GM12878 (cell line): ENCODE results near the gene PEX16. TPM values are rescaled to one million over a fixed set of nuclear protein-coding genes. Genes with fewer than 3 reads are reported as not detected.

Experiments
- E2F4 ChIP-seq: IDR thresholded peaks from 2 replicates; pipeline ENCODE4 v1.6.1; 2012; ENCODE audit warnings: low read depth, low read length, improper control_type of control experiment
- FOXK2 ChIP-seq: fragments of 450-650 bp; IDR thresholded peaks from 2 replicates; pipeline ENCODE4 v1.6.1; 2017; ENCODE audit warnings: mild to moderate bottlenecking, moderate library complexity
- NFYB ChIP-seq: IDR thresholded peaks from 2 replicates; pipeline ENCODE4 v1.6.1; 2011; ENCODE audit warnings: low read depth, mild to moderate bottlenecking, low read length, improper control_type of control experiment, moderate library complexity; ENCODE audit not compliant: insufficient read depth
- STAT3 ChIP-seq: IDR thresholded peaks from 2 replicates; pipeline ENCODE4 v1.6.1; 2011; ENCODE audit warnings: low read depth, low read length, improper control_type of control experiment
- ZNF687 ChIP-seq: fragments of 450-650 bp; IDR thresholded peaks from 2 replicates; pipeline ENCODE4 v1.6.1; 2017; ENCODE audit warnings: mild to moderate bottlenecking, moderate library complexity
- polyA plus RNA-seq, 11 experiments: library from polyadenylated mRNA; depleted of rRNA in 4 of 11; unstranded in 6 of 11; stranded (reverse) in 5 of 11; fragments of >200 nt; fragmentation: Nextera tagmentation in 4 of 11; fragmentation: Illumina TruSeq in 1 of 11; extraction: Ambion mirVana in 4 of 11; extraction: Trizol in 1 of 11; gene quantifications; 1 replicate in 1 of 11; 2 replicates in 10 of 11; pipeline versions ENCODE4 v1.2.1 to v1.2.3, GENCODE V29; 2011 to 2016; ENCODE audit warnings: inconsistent platforms in 2 of 11, missing spikeins in 2 of 11, low read depth in 1 of 11
- total RNA-seq, 4 experiments: library from RNA; depleted of rRNA in 3 of 4; stranded (reverse); fragments of >200 nt in 3 of 4; fragmentation: Illumina TruSeq in 1 of 4; extraction: Trizol in 1 of 4; gene quantifications; 2 replicates each; pipeline versions ENCODE4 v1.2.1 to v1.2.3, GENCODE V29; 2013 to 2021

The PEX16 gene
- total and polyA plus RNA-seq, 10 of the 15 experiments (the other 5 are each of a cell fraction or from before 2014, with no cell fraction given) = 1.4 to 53.5 (median 27.6) TPM

GRCh38 chr11:45934580-45935318 lies 17.1 kb upstream of the PEX16 start (continued):
- TF ChIP-seq ZNF687 (no peak), NFYB (no peak), FOXK2 (no peak), E2F4 (no peak), STAT3 (no peak)
